OCI-LY1 (cell line): ENCODE data around the gene CGREF1.

Experiments
- H2AFZ ChIP-seq: fragments of 200-600 bp; sonication (generic), shearing (Covaris generic); 2 replicates; pipeline ENCODE4 v1.6.0; 2014; ENCODE audit warnings: antibody characterized with exemption, mild to moderate bottlenecking, low read length
- H3F3A ChIP-seq: fragments of 200-600 bp; sonication (generic), shearing (Covaris generic); 2 replicates; pipeline ENCODE4 v1.6.0; 2014; ENCODE audit warnings: mild to moderate bottlenecking, antibody characterized with exemption, low read length, moderate library complexity; ENCODE audit not compliant: insufficient read depth
- H3K27ac ChIP-seq: fragments of 200-600 bp; sonication (generic); 2 replicates; pipeline ENCODE4 v1.5.1; 2014; ENCODE audit warnings: low read length, mixed run types, mild to moderate bottlenecking, low read depth; ENCODE audit not compliant: poor library complexity, severe bottlenecking
- H3K27me3 ChIP-seq: fragments of 200-600 bp; sonication (generic); 2 replicates; pipeline ENCODE4 v1.6.0; 2014; ENCODE audit warnings: antibody characterized with exemption, mild to moderate bottlenecking, low read length, moderate library complexity; ENCODE audit not compliant: insufficient read depth
- H3K36me3 ChIP-seq: fragments of 200-600 bp; sonication (generic); 2 replicates; pipeline ENCODE4 v1.6.1; 2014; ENCODE audit warnings: mild to moderate bottlenecking, antibody characterized with exemption, low read length, moderate library complexity, mixed read lengths; ENCODE audit not compliant: insufficient read depth
- H3K4me1 ChIP-seq: fragments of 200-600 bp; sonication (generic); 2 replicates; pipeline ENCODE4 v1.5.1; 2014; ENCODE audit warnings: mild to moderate bottlenecking, low read length, moderate library complexity; ENCODE audit not compliant: insufficient read depth, severe bottlenecking
- H3K4me2 ChIP-seq: fragments of 200-600 bp; sonication (generic), shearing (Covaris generic); 2 replicates; pipeline ENCODE4 v1.6.1; 2014; ENCODE audit warnings: low read length
- H3K4me3 ChIP-seq: fragments of 200-600 bp; sonication (generic); 2 replicates; pipeline ENCODE4 v1.5.1; 2014; ENCODE audit warnings: low read length, low read depth, mild to moderate bottlenecking, mixed read lengths; ENCODE audit not compliant: poor library complexity, severe bottlenecking
- H3K79me2 ChIP-seq: fragments of 200-600 bp; shearing (Covaris generic); 2 replicates; pipeline ENCODE4 v1.6.1; 2016; ENCODE audit warnings: mixed run types, low read length, mixed read lengths; ENCODE audit not compliant: insufficient read depth
- H3K9ac ChIP-seq: fragments of 200-600 bp; sonication (generic), shearing (Covaris generic); 2 replicates; pipeline ENCODE4 v1.6.1; 2014; ENCODE audit warnings: mild to moderate bottlenecking, low read length, mixed read lengths
- H3K9me2 ChIP-seq: fragments of 200-600 bp; sonication (generic), shearing (Covaris generic); 2 replicates; pipeline ENCODE4 v1.6.1; 2014; ENCODE audit warnings: low read depth, mild to moderate bottlenecking, low read length, mixed read lengths
- H3K9me3 ChIP-seq: fragments of 200-600 bp; shearing (Covaris generic); 2 replicates; pipeline ENCODE4 v1.6.1; 2014; ENCODE audit warnings: low read length, mixed read lengths
- H4K20me1 ChIP-seq: fragments of 200-600 bp; sonication (generic), shearing (Covaris generic); 2 replicates; pipeline ENCODE4 v1.6.0; 2016; ENCODE audit warnings: mild to moderate bottlenecking, low read length; ENCODE audit not compliant: insufficient read depth
- EZH2 ChIP-seq: fragments of 200-600 bp; sonication (generic), shearing (Covaris generic); IDR thresholded peaks from 2 replicates; pipeline ENCODE4 v1.8.0; 2017; ENCODE audit warnings: borderline replicate concordance, mixed run types, mild to moderate bottlenecking, antibody characterized with exemption, low read length, moderate library complexity, mixed read lengths
- TF ChIP-seq, protein P1 (sequence below): fragments of 200-600 bp; sonication (generic), shearing (Covaris generic); IDR thresholded peaks from 2 replicates; pipeline ENCODE4 v1.5.1; 2017; ENCODE audit warnings: mild to moderate bottlenecking, antibody characterized with exemption, low read length, moderate library complexity, mixed read lengths

CGREF1 gene

DNA sequence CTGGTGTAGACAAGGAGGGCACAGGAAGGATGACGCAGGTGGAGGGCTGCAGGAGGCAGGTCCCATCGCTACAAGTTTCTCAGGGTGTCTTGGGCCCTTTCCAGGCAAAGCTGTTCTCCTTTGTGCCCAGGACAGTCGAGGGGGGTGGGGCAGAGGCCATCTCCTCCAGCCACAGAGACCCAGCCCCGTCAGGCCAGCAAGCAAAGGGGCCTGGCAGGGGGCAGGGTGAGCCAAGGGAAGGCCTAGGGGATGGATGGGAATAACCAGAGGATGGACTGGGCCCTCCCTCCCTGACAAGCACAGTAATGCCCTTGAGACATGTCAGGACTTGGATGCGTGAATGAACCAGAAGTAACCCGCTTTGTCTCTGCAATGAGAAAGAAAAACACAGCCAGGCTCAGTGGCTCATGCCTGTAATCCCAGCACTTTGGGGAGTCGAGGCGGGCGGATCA is 36.2 kb upstream of the CGREF1 start:
- no peaks in the 10 kb centered on the region for H3K4me1 ChIP-seq
- TF ChIP-seq EZH2 = no peak
- TF ChIP-seq, protein P1, sequence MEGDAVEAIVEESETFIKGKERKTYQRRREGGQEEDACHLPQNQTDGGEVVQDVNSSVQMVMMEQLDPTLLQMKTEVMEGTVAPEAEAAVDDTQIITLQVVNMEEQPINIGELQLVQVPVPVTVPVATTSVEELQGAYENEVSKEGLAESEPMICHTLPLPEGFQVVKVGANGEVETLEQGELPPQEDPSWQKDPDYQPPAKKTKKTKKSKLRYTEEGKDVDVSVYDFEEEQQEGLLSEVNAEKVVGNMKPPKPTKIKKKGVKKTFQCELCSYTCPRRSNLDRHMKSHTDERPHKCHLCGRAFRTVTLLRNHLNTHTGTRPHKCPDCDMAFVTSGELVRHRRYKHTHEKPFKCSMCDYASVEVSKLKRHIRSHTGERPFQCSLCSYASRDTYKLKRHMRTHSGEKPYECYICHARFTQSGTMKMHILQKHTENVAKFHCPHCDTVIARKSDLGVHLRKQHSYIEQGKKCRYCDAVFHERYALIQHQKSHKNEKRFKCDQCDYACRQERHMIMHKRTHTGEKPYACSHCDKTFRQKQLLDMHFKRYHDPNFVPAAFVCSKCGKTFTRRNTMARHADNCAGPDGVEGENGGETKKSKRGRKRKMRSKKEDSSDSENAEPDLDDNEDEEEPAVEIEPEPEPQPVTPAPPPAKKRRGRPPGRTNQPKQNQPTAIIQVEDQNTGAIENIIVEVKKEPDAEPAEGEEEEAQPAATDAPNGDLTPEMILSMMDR = no peak
- H3F3A ChIP-seq = no peaks in the 10 kb centered on the region
- H2AFZ ChIP-seq = no peak overlapping the region
- H3K27ac ChIP-seq = no peak overlapping the region
- no peaks in the 10 kb centered on the region for H3K9me2 ChIP-seq
- no peaks in the 10 kb centered on the region for H4K20me1 ChIP-seq
- no peak overlapping the region for H3K4me2 ChIP-seq
- peaks cover 6% of the 10 kb centered on the region; the same call in 1 of the 2 replicates for H3K27me3 ChIP-seq
- H3K9me3 ChIP-seq = no peaks in the 10 kb centered on the region
- no peak overlapping the region for H3K4me3 ChIP-seq
- no peaks in the 10 kb centered on the region for H3K79me2 ChIP-seq
- H3K9ac ChIP-seq = no peak overlapping the region
- no peaks in the 10 kb centered on the region for H3K36me3 ChIP-seq

DNA sequence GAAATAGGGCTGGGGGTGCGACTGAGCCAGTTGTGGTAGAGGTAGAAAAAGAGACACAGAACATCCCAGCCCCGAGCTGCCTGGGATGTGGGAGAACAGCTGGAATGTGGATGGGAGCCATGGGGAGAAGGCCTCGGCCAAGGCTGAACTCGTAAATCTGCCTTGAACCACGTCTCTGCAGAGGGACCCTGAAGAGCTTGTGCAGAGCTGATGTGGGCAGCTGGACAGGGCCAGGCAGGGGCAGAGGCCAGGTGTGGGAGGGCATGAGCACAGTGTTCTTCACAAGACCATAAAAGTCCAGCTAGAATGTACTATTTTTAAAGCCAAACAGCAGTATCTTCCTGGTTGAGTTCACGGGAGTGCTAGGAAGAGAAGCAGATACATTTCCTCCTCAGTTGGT is 35.6 kb upstream of the CGREF1 start:
- no peaks in the 10 kb centered on the region for H3F3A ChIP-seq
- no peak overlapping the region for H2AFZ ChIP-seq
- no peak overlapping the region for H3K4me3 ChIP-seq
- peaks cover 6% of the 10 kb centered on the region; the same call in 1 of the 2 replicates for H3K27me3 ChIP-seq
- H3K9me3 ChIP-seq = no peaks in the 10 kb centered on the region
- H3K36me3 ChIP-seq = no peaks in the 10 kb centered on the region
- no peaks in the 10 kb centered on the region for H3K9me2 ChIP-seq
- no peak overlapping the region for H3K27ac ChIP-seq
- no peak overlapping the region for H3K9ac ChIP-seq
- no peaks in the 10 kb centered on the region for H4K20me1 ChIP-seq
- TF ChIP-seq, protein P1 = no peak
- TF ChIP-seq EZH2 = no peak
- H3K4me2 ChIP-seq = no peak overlapping the region
- H3K4me1 ChIP-seq = no peaks in the 10 kb centered on the region
- no peaks in the 10 kb centered on the region for H3K79me2 ChIP-seq

DNA sequence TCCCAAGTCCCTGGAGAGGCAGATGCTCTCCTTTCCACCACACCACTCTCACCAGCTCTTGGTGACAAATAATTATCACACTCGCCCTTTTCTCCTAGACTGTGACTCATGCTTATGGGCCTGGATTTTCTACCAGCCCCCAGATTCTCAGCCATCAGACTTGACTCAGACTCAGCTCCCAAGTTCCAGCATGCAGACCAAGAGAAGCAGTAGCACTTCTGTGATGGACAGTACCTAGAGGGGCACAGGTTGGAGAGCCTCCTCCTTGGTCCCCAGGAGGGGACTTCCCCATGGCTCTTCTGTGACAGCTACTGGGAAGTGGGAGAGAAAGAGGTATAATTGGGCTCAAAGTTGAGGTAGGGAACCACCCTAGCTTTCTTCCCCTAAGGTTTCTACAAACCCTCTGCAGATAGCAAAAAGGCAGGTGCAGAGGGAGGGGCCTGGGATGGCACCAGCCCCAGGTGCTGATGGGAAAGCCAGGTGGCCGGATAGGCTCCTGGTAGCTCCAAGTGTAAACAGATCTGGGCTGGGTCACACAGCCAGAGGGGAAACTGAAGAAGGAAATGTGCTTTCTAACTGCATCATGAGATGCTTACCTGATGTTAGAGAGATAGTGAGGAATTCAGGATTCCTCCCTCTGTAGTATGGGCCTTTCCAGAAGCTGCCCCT is 34.0 kb upstream of the CGREF1 start:
- no peak overlapping the region for H2AFZ ChIP-seq
- H3K4me1 ChIP-seq = no peaks in the 10 kb centered on the region
- H3K4me2 ChIP-seq = no peak overlapping the region
- no peaks in the 10 kb centered on the region for H3K9me2 ChIP-seq
- no peak overlapping the region for H3K9ac ChIP-seq
- no peaks in the 10 kb centered on the region for H4K20me1 ChIP-seq
- no peaks in the 10 kb centered on the region for H3F3A ChIP-seq
- H3K27ac ChIP-seq = no peak overlapping the region
- no peaks in the 10 kb centered on the region for H3K9me3 ChIP-seq
- TF ChIP-seq EZH2 = no peak
- TF ChIP-seq, protein P1 = no peak
- peaks cover 6% of the 10 kb centered on the region; the same call in 1 of the 2 replicates for H3K27me3 ChIP-seq
- no peak overlapping the region for H3K4me3 ChIP-seq
- no peaks in the 10 kb centered on the region for H3K36me3 ChIP-seq
- no peaks in the 10 kb centered on the region for H3K79me2 ChIP-seq
